ENCODE data around the gene VEGFA.

DNA sequence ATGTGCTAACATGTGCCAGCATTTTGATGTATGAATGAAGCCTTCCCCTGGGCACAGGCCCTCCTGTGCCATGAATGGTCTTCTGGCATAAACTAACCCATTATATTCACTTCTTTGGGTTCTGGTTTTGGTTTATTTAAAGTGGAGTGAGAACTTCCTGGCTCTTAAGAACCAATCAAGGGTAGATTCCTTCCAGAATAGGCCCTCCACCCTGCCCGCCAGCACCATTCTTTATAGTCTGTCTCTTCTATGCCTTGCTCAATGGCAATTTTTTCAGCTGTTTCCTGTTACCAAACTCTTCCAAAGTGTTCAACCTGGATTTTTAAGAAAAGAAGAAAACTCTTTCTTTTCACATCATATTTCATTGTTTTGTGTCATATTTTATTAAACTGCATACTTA lies 44.1 kb downstream of the VEGFA start:
- TF ChIP-seq, protein P1, sequence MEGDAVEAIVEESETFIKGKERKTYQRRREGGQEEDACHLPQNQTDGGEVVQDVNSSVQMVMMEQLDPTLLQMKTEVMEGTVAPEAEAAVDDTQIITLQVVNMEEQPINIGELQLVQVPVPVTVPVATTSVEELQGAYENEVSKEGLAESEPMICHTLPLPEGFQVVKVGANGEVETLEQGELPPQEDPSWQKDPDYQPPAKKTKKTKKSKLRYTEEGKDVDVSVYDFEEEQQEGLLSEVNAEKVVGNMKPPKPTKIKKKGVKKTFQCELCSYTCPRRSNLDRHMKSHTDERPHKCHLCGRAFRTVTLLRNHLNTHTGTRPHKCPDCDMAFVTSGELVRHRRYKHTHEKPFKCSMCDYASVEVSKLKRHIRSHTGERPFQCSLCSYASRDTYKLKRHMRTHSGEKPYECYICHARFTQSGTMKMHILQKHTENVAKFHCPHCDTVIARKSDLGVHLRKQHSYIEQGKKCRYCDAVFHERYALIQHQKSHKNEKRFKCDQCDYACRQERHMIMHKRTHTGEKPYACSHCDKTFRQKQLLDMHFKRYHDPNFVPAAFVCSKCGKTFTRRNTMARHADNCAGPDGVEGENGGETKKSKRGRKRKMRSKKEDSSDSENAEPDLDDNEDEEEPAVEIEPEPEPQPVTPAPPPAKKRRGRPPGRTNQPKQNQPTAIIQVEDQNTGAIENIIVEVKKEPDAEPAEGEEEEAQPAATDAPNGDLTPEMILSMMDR (IDR thresholded peaks at IDR 0.05): no peak
- no peak for TF ChIP-seq POLR2A (IDR thresholded peaks at IDR 0.05)
